Measurements from ENCODE around the gene FADS2. TPM values are rescaled to one million over a fixed set of nuclear protein-coding genes. Genes with fewer than 3 reads are reported as not detected.

Gene FADS2
- total RNA-seq, 1 experiment from 2014 or later: 423 TPM

- H3K4me3 Mint-ChIP-seq: no peak overlapping the region
- H3K27me3 Mint-ChIP-seq (ENCODE audit: low read depth): no peaks in the 10 kb centered on the region
- H3K9me3 Mint-ChIP-seq: no peaks in the 10 kb centered on the region
- ChIA-PET CTCF (interaction anchor here (1.6 kb wide), 1 partner anchor 52 kb away, joined by 4 read pairs; no protein-coding TSS in a partner anchor), POLR2A (interaction anchor here (0.7 kb wide), 1 partner anchor 21 kb away, joined by 3 read pairs; no protein-coding TSS in a partner anchor)
- 0 out of 2 replicates have a peak overlapping the region, but pooled peaks have one; percentile 41 for H3K27ac Mint-ChIP-seq
- peaks cover 3% of the 10 kb centered on the region; the same call in 1 of the 2 replicates for H3K4me1 Mint-ChIP-seq
- DNase-seq (ENCODE audit: low spot score): no peak
- TF ChIP-seq, protein P1, sequence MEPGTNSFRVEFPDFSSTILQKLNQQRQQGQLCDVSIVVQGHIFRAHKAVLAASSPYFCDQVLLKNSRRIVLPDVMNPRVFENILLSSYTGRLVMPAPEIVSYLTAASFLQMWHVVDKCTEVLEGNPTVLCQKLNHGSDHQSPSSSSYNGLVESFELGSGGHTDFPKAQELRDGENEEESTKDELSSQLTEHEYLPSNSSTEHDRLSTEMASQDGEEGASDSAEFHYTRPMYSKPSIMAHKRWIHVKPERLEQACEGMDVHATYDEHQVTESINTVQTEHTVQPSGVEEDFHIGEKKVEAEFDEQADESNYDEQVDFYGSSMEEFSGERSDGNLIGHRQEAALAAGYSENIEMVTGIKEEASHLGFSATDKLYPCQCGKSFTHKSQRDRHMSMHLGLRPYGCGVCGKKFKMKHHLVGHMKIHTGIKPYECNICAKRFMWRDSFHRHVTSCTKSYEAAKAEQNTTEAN (CRISPR knock-in tag; IDR thresholded peaks at IDR 0.05): no peak
- TF ChIP-seq STAT6 (CRISPR knock-in tag; conservative IDR thresholded peaks at IDR 0.05; ENCODE audit: low read depth) (no peak), ZNF416 (CRISPR knock-in tag; IDR thresholded peaks at IDR 0.05) (no peak), MLX (CRISPR knock-in tag; IDR thresholded peaks at IDR 0.05) (no peak), ZNF219 (CRISPR knock-in tag; IDR thresholded peaks at IDR 0.05; ENCODE audit: borderline replicate concordance) (no peak), NFE2L1 (CRISPR knock-in tag; IDR thresholded peaks at IDR 0.05) (no peak), CBFB (CRISPR knock-in tag; IDR thresholded peaks at IDR 0.05; ENCODE audit: low read depth) (no peak), GRHL2 (CRISPR knock-in tag; IDR thresholded peaks at IDR 0.05; ENCODE audit: insufficient replicate concordance, severe bottlenecking) (no peak), MYBL2 (CRISPR knock-in tag; IDR thresholded peaks at IDR 0.05) (no peak), ZNF317 (CRISPR knock-in tag; IDR thresholded peaks at IDR 0.05; ENCODE audit: borderline replicate concordance, low read depth) (no peak), PRRX2 (CRISPR knock-in tag; IDR thresholded peaks at IDR 0.05) (no peak), NFYB (CRISPR knock-in tag; conservative IDR thresholded peaks at IDR 0.05; ENCODE audit: low read depth) (no peak)
- TF ChIP-seq, protein P2, sequence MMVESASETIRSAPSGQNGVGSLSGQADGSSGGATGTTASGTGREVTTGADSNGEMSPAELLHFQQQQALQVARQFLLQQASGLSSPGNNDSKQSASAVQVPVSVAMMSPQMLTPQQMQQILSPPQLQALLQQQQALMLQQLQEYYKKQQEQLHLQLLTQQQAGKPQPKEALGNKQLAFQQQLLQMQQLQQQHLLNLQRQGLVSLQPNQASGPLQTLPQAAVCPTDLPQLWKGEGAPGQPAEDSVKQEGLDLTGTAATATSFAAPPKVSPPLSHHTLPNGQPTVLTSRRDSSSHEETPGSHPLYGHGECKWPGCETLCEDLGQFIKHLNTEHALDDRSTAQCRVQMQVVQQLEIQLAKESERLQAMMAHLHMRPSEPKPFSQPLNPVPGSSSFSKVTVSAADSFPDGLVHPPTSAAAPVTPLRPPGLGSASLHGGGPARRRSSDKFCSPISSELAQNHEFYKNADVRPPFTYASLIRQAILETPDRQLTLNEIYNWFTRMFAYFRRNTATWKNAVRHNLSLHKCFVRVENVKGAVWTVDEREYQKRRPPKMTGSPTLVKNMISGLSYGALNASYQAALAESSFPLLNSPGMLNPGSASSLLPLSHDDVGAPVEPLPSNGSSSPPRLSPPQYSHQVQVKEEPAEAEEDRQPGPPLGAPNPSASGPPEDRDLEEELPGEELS (CRISPR knock-in tag; IDR thresholded peaks at IDR 0.05): no peak
- TF ChIP-seq, protein P3, sequence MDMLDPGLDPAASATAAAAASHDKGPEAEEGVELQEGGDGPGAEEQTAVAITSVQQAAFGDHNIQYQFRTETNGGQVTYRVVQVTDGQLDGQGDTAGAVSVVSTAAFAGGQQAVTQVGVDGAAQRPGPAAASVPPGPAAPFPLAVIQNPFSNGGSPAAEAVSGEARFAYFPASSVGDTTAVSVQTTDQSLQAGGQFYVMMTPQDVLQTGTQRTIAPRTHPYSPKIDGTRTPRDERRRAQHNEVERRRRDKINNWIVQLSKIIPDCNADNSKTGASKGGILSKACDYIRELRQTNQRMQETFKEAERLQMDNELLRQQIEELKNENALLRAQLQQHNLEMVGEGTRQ (CRISPR knock-in tag; IDR thresholded peaks at IDR 0.05): no peak
- TF ChIP-seq, protein P4, sequence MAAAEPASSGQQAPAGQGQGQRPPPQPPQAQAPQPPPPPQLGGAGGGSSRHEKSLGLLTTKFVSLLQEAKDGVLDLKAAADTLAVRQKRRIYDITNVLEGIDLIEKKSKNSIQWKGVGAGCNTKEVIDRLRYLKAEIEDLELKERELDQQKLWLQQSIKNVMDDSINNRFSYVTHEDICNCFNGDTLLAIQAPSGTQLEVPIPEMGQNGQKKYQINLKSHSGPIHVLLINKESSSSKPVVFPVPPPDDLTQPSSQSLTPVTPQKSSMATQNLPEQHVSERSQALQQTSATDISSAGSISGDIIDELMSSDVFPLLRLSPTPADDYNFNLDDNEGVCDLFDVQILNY (CRISPR knock-in tag; IDR thresholded peaks at IDR 0.05): no peak
- TF ChIP-seq, protein P5, sequence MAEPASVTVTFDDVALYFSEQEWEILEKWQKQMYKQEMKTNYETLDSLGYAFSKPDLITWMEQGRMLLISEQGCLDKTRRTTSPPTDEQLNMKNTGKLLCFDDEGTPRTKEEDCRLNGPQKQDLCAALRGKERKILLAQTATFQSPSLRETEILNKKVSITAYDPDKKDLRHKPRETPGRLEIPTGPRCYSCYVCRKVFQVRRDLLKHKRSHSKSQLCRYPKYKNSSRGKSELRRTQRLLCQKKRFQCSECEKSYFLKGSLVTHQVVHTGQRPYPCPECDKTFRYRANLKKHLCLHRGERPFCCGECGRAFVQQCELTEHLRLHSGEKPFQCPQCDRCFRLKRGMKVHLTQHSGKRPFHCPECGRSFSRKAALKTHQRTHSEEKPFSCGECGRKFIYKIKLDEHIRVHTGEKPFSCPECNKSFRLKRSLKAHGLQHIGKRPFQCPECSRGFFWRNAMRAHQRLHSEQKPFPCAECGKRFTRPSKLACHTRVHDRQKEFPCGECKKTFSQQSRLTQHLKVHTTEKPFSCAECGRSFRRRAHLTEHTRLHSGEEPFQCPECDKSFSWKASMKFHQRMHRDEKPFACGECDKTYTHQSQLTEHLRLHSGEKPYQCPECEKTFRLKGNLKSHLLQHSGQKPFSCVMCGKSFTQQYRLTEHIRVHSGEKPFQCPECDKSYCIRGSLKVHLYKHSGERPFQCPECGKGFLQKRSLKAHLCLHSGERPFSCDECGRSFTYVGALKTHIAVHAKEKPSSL (CRISPR knock-in tag; conservative IDR thresholded peaks at IDR 0.05): no peak
- TF ChIP-seq, protein P6, sequence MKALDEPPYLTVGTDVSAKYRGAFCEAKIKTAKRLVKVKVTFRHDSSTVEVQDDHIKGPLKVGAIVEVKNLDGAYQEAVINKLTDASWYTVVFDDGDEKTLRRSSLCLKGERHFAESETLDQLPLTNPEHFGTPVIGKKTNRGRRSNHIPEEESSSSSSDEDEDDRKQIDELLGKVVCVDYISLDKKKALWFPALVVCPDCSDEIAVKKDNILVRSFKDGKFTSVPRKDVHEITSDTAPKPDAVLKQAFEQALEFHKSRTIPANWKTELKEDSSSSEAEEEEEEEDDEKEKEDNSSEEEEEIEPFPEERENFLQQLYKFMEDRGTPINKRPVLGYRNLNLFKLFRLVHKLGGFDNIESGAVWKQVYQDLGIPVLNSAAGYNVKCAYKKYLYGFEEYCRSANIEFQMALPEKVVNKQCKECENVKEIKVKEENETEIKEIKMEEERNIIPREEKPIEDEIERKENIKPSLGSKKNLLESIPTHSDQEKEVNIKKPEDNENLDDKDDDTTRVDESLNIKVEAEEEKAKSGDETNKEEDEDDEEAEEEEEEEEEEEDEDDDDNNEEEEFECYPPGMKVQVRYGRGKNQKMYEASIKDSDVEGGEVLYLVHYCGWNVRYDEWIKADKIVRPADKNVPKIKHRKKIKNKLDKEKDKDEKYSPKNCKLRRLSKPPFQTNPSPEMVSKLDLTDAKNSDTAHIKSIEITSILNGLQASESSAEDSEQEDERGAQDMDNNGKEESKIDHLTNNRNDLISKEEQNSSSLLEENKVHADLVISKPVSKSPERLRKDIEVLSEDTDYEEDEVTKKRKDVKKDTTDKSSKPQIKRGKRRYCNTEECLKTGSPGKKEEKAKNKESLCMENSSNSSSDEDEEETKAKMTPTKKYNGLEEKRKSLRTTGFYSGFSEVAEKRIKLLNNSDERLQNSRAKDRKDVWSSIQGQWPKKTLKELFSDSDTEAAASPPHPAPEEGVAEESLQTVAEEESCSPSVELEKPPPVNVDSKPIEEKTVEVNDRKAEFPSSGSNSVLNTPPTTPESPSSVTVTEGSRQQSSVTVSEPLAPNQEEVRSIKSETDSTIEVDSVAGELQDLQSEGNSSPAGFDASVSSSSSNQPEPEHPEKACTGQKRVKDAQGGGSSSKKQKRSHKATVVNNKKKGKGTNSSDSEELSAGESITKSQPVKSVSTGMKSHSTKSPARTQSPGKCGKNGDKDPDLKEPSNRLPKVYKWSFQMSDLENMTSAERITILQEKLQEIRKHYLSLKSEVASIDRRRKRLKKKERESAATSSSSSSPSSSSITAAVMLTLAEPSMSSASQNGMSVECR (CRISPR knock-in tag; IDR thresholded peaks at IDR 0.05; ENCODE audit: borderline replicate concordance): no peak
- TF ChIP-seq, protein P7, sequence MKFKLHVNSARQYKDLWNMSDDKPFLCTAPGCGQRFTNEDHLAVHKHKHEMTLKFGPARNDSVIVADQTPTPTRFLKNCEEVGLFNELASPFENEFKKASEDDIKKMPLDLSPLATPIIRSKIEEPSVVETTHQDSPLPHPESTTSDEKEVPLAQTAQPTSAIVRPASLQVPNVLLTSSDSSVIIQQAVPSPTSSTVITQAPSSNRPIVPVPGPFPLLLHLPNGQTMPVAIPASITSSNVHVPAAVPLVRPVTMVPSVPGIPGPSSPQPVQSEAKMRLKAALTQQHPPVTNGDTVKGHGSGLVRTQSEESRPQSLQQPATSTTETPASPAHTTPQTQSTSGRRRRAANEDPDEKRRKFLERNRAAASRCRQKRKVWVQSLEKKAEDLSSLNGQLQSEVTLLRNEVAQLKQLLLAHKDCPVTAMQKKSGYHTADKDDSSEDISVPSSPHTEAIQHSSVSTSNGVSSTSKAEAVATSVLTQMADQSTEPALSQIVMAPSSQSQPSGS (CRISPR knock-in tag; IDR thresholded peaks at IDR 0.05; ENCODE audit: borderline replicate concordance, low read depth): no peak
- no peak for ATAC-seq
- peaks cover 83% of the 10 kb centered on the region for H3K36me3 Mint-ChIP-seq
Observed at GRCh38 chr11:61848631-61849030, 20.5 kb downstream of the FADS2 start.

Data from WTC11 (cell line).